Measurements from ENCODE around the gene CSRNP3.

Gene CSRNP3

DNA sequence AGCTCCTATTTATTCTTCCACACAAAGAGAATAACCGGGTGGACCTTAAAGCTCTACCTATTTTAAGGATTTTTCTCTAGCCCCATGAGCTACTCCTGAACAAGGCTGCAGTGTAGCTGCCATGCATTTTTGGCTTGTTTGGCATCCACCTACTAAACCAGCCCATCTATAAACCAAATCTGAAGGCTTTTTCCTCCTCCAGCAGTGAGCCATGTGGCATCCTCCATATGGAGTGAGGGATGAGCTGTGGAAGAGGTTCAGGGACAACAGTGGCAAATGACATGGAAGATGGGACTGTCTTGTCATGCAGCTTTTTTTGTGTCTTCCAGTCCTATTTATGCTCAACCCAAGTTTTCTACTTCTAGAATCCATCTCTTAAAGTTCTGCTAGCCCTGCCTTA is 224.3 kb downstream of the CSRNP3 start:
- no peaks in the 10 kb centered on the region for H3K4me1 ChIP-seq (ENCODE audit: insufficient read depth, low read length, severe bottlenecking)
- no peaks in the 10 kb centered on the region for H3F3A ChIP-seq (ENCODE audit: insufficient read depth, low read length)
- H3K27ac ChIP-seq (ENCODE audit: low read depth, low read length, poor library complexity, severe bottlenecking) = no peak overlapping the region
- no peak overlapping the region for H3K4me2 ChIP-seq (ENCODE audit: low read length)
- H3K9ac ChIP-seq (ENCODE audit: low read length) = no peak overlapping the region
- no peaks in the 10 kb centered on the region for H4K20me1 ChIP-seq (ENCODE audit: insufficient read depth, low read length)
- no peaks in the 10 kb centered on the region for H3K27me3 ChIP-seq (ENCODE audit: insufficient read depth, low read length)
- no peaks in the 10 kb centered on the region for H3K36me3 ChIP-seq (ENCODE audit: insufficient read depth, low read length)
- H3K9me2 ChIP-seq (ENCODE audit: low read depth, low read length) = no peaks in the 10 kb centered on the region
- H3K9me3 ChIP-seq (ENCODE audit: low read length) = no peaks in the 10 kb centered on the region
- no peak overlapping the region for H2AFZ ChIP-seq (ENCODE audit: low read length)
- H3K79me2 ChIP-seq (ENCODE audit: insufficient read depth, low read length) = no peaks in the 10 kb centered on the region
- TF ChIP-seq EZH2 (IDR thresholded peaks at IDR 0.05; ENCODE audit: borderline replicate concordance, low read length) = no peak
- H3K4me3 ChIP-seq (ENCODE audit: low read depth, low read length, poor library complexity, severe bottlenecking) = no peak overlapping the region

DNA sequence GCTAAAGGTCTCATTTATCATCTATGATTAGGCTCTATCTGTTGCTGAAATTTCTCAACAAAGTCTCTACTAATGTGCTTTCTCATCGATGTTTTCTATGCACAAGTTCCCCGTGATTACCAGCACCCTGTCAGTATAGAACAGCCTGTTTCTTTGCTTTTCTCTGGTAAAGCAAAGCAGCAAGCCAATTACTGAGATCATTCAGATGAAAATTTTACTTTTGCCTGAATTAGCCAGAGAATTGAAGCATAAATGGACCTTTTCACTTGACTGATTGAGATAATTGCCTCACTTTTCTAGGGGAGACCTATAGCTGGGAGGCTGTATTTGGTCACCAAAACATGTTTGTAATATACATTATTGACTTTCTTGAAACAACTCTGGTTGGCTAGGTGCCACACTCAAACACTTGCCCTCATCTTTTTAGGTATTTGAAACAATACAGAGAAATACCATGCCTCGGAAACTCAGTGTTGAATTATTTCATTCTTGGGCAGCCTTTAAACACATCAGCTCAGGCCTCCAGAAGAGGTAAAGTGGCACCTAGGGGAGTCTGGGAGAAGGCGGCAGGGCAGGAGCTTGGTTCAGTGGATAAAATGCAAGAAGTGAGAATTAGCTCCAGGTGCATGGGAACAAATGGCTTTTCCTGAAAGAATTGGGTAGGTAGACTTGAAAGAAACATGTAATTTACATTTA is 228.4 kb downstream of the CSRNP3 start:
- Histone ChIP-seq H3K79me2 (ENCODE audit: insufficient read depth, low read length) (no peaks in the 10 kb centered on the region), H3K9me2 (ENCODE audit: low read depth, low read length) (no peaks in the 10 kb centered on the region), H3K4me1 (ENCODE audit: insufficient read depth, low read length, severe bottlenecking) (peaks cover 4% of the 10 kb centered on the region), H3K27ac (ENCODE audit: low read depth, low read length, poor library complexity, severe bottlenecking) (no peak overlapping the region), H3K9ac (ENCODE audit: low read length) (no peak overlapping the region), H4K20me1 (ENCODE audit: insufficient read depth, low read length) (no peaks in the 10 kb centered on the region), H3K4me2 (ENCODE audit: low read length) (no peak overlapping the region), H2AFZ (ENCODE audit: low read length) (no peak overlapping the region), H3F3A (ENCODE audit: insufficient read depth, low read length) (no peaks in the 10 kb centered on the region), H3K36me3 (ENCODE audit: insufficient read depth, low read length) (no peaks in the 10 kb centered on the region), H3K9me3 (ENCODE audit: low read length) (no peaks in the 10 kb centered on the region), H3K27me3 (ENCODE audit: insufficient read depth, low read length) (no peaks in the 10 kb centered on the region), H3K4me3 (ENCODE audit: low read depth, low read length, poor library complexity, severe bottlenecking) (no peak overlapping the region)
- TF ChIP-seq, protein P1, sequence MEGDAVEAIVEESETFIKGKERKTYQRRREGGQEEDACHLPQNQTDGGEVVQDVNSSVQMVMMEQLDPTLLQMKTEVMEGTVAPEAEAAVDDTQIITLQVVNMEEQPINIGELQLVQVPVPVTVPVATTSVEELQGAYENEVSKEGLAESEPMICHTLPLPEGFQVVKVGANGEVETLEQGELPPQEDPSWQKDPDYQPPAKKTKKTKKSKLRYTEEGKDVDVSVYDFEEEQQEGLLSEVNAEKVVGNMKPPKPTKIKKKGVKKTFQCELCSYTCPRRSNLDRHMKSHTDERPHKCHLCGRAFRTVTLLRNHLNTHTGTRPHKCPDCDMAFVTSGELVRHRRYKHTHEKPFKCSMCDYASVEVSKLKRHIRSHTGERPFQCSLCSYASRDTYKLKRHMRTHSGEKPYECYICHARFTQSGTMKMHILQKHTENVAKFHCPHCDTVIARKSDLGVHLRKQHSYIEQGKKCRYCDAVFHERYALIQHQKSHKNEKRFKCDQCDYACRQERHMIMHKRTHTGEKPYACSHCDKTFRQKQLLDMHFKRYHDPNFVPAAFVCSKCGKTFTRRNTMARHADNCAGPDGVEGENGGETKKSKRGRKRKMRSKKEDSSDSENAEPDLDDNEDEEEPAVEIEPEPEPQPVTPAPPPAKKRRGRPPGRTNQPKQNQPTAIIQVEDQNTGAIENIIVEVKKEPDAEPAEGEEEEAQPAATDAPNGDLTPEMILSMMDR (IDR thresholded peaks at IDR 0.05; ENCODE audit: low read length) = no peak
- no peak for TF ChIP-seq EZH2 (IDR thresholded peaks at IDR 0.05; ENCODE audit: borderline replicate concordance, low read length)

DNA sequence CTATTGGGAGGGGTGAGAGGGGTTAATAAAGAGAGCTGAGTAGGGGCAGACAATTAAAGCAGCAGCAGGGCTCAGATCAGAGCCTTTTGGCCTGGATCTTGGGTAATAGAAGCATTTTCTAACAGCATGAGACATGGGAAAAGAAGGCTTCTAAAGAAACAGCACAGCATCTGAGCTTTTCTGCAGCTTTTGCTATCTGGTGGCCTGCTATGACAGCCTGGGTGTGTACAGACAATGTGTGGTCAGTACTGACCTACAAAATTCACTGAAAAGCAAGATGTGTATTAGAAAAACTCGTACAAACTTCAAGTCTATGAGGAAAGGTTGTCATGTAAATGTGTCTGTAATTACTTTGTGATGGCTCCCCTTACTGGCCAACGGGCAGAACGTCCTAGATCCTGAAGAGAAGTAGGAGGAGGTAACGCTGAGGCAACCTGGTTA is 229.0 kb downstream of the CSRNP3 start:
- H3K9me2 ChIP-seq (ENCODE audit: low read depth, low read length) = no peaks in the 10 kb centered on the region
- H3K9me3 ChIP-seq (ENCODE audit: low read length) = no peaks in the 10 kb centered on the region
- H2AFZ ChIP-seq (ENCODE audit: low read length) = no peak overlapping the region
- H3K27me3 ChIP-seq (ENCODE audit: insufficient read depth, low read length) = no peaks in the 10 kb centered on the region
- no peaks in the 10 kb centered on the region for H4K20me1 ChIP-seq (ENCODE audit: insufficient read depth, low read length)
- no peak overlapping the region for H3K4me3 ChIP-seq (ENCODE audit: low read depth, low read length, poor library complexity, severe bottlenecking)
- H3K36me3 ChIP-seq (ENCODE audit: insufficient read depth, low read length) = no peaks in the 10 kb centered on the region
- H3K4me1 ChIP-seq (ENCODE audit: insufficient read depth, low read length, severe bottlenecking) = peaks cover 4% of the 10 kb centered on the region
- no peak overlapping the region for H3K9ac ChIP-seq (ENCODE audit: low read length)
- no peak overlapping the region for H3K4me2 ChIP-seq (ENCODE audit: low read length)
- H3K79me2 ChIP-seq (ENCODE audit: insufficient read depth, low read length) = no peaks in the 10 kb centered on the region
- TF ChIP-seq, protein P1 (IDR thresholded peaks at IDR 0.05; ENCODE audit: low read length) = peak; percentile 48; the same call in 1 of the 2 replicates
- TF ChIP-seq EZH2 (IDR thresholded peaks at IDR 0.05; ENCODE audit: borderline replicate concordance, low read length) = no peak
- no peaks in the 10 kb centered on the region for H3F3A ChIP-seq (ENCODE audit: insufficient read depth, low read length)
- no peak overlapping the region for H3K27ac ChIP-seq (ENCODE audit: low read depth, low read length, poor library complexity, severe bottlenecking)

DNA sequence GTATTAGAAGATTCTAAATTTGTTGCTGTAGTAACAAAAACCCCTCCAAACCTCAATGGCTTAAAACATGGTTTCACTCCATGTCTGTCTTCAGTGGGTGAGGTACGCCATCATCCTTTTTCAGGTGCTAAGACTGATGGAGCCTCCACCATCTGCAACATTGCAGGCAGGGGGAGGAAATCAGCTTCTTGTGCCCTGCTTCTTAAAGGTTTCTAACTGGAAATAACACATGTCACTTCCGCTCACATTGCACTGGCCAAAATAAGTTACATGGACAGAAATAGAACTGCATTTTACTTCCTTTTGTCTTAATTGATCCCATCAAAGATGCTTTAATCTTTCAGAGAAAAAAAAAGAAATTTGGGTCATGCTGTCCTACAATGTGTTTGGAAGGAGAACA is 230.4 kb downstream of the CSRNP3 start:
- Histone ChIP-seq H3K9ac (ENCODE audit: low read length) (no peak overlapping the region), H3K79me2 (ENCODE audit: insufficient read depth, low read length) (no peaks in the 10 kb centered on the region), H3F3A (ENCODE audit: insufficient read depth, low read length) (no peaks in the 10 kb centered on the region), H3K4me1 (ENCODE audit: insufficient read depth, low read length, severe bottlenecking) (peaks cover 4% of the 10 kb centered on the region), H3K9me3 (ENCODE audit: low read length) (no peaks in the 10 kb centered on the region), H3K36me3 (ENCODE audit: insufficient read depth, low read length) (no peaks in the 10 kb centered on the region), H3K4me3 (ENCODE audit: low read depth, low read length, poor library complexity, severe bottlenecking) (no peak overlapping the region), H3K4me2 (ENCODE audit: low read length) (no peak overlapping the region), H4K20me1 (ENCODE audit: insufficient read depth, low read length) (no peaks in the 10 kb centered on the region), H2AFZ (ENCODE audit: low read length) (no peak overlapping the region), H3K9me2 (ENCODE audit: low read depth, low read length) (no peaks in the 10 kb centered on the region), H3K27ac (ENCODE audit: low read depth, low read length, poor library complexity, severe bottlenecking) (no peak overlapping the region), H3K27me3 (ENCODE audit: insufficient read depth, low read length) (no peaks in the 10 kb centered on the region)
- no peak for TF ChIP-seq EZH2 (IDR thresholded peaks at IDR 0.05; ENCODE audit: borderline replicate concordance, low read length)
- TF ChIP-seq, protein P1 (IDR thresholded peaks at IDR 0.05; ENCODE audit: low read length) = no peak

Measured in OCI-LY1 (cell line).